PC-3 (cell line): ENCODE data around the gene SFSWAP. TPM values are rescaled to one million over a fixed set of nuclear protein-coding genes. Genes with fewer than 3 reads are reported as not detected.

Source experiments
- ATAC-seq: fragments of 200-7000 bp; cut with Tn5 transposase; 2 replicates; pipeline ENCODE4 v1.9.1; 2020; ENCODE audit warnings: mild to moderate bottlenecking, moderate library complexity
- BruUV-seq: library from RNA; stranded (reverse); fragments of 400-500 nt; replicated peaks from 2 replicates; lab custom pipeline; 2021; lab: Mats Ljungman, UMichigan
- CTCF ChIA-PET: fragments of 300-600 bp; sonication (Branson Sonifier 250); formaldehyde crosslinking; loops from one replicate; lab custom pipeline; 2022; ENCODE audit warnings: antibody characterized with exemption; lab: Charles Lee
- POLR2A ChIA-PET: fragments of 300-600 bp; sonication (Branson Sonifier 250); formaldehyde crosslinking; loops from one replicate; lab custom pipeline; 2022; ENCODE audit warnings: antibody characterized with exemption; ENCODE audit not compliant: unreplicated experiment; lab: Charles Lee
- DNase-seq: peaks from one replicate; pipeline ENCODE4 v3.0.0-alpha.2; 2015
- H2AFZ ChIP-seq: fragments of 300-600 bp; sonication (generic); 2 replicates; pipeline ENCODE4 v1.6.0; 2016; ENCODE audit warnings: antibody characterized with exemption, low read length
- H3F3A ChIP-seq: fragments of 300-600 bp; sonication (generic); one replicate; pipeline ENCODE4 v1.6.0; 2017; ENCODE audit warnings: antibody characterized with exemption, low read length, control low read depth, mild to moderate bottlenecking; ENCODE audit not compliant: unreplicated experiment
- H3K27ac ChIP-seq: fragments of 300-600 bp; sonication (generic); 2 replicates; pipeline ENCODE4 v1.5.1; 2016; ENCODE audit warnings: mild to moderate bottlenecking, low read length
- H3K27me3 ChIP-seq: fragments of 300-600 bp; sonication (generic); 2 replicates; pipeline ENCODE4 v1.6.1; 2016; ENCODE audit warnings: low read length, mixed read lengths
- H3K36me3 ChIP-seq: fragments of 300-600 bp; sonication (generic); 2 replicates; pipeline ENCODE4 v1.6.1; 2016; ENCODE audit warnings: low read depth, mixed run types, low read length, mixed read lengths
- H3K4me1 ChIP-seq: fragments of 300-600 bp; sonication (generic); 2 replicates; pipeline ENCODE4 v1.5.1; 2016; ENCODE audit warnings: low read length; ENCODE audit not compliant: insufficient read depth
- H3K4me2 ChIP-seq: fragments of 300-600 bp; sonication (generic); 2 replicates; pipeline ENCODE4 v1.6.0; 2016; ENCODE audit warnings: low read length
- H3K4me3 ChIP-seq: fragments of 300-600 bp; sonication (generic); 2 replicates; pipeline ENCODE4 v1.5.1; 2016; ENCODE audit warnings: mild to moderate bottlenecking, low read length, mixed read lengths
- H3K79me2 ChIP-seq: fragments of 300-600 bp; sonication (generic); 2 replicates; pipeline ENCODE4 v1.6.1; 2017; ENCODE audit warnings: low read length, mixed read lengths
- H3K9ac ChIP-seq: fragments of 300-600 bp; sonication (generic); 2 replicates; pipeline ENCODE4 v1.6.0; 2016; ENCODE audit warnings: mild to moderate bottlenecking, low read length
- H3K9me2 ChIP-seq: fragments of 300-600 bp; sonication (generic); replicated peaks from 2 replicates; pipeline ENCODE4 v1.6.1; 2016; ENCODE audit warnings: mixed run types, low read length, mixed read lengths
- H3K9me3 ChIP-seq: fragments of 300-600 bp; sonication (generic); 2 replicates; pipeline ENCODE4 v1.6.1; 2016; ENCODE audit warnings: low read length, mixed read lengths
- H4K20me1 ChIP-seq: fragments of 300-600 bp; sonication (generic); 2 replicates; pipeline ENCODE4 v1.6.1; 2016; ENCODE audit warnings: low read length, mixed read lengths
- EZH2 ChIP-seq: fragments of 300-600 bp; sonication (generic); IDR thresholded peaks from one replicate; pipeline ENCODE4 v1.6.1; 2017; ENCODE audit warnings: antibody characterized with exemption, mild to moderate bottlenecking, low read length; ENCODE audit not compliant: unreplicated experiment
- EZH2phosphoT487 ChIP-seq: fragments of 300-600 bp; sonication (generic); IDR thresholded peaks from 2 replicates; pipeline ENCODE4 v1.6.1; 2018; ENCODE audit warnings: mild to moderate bottlenecking, antibody characterized with exemption, low read length, borderline replicate concordance
- intact Hi-C: fragments of 100-400 bp; cut with micrococcal nuclease; formaldehyde crosslinking; loops from 2 replicates; pipeline ENCODE4 v1.9.0; 2023
- total RNA-seq: library from RNA; depleted of rRNA; stranded (reverse); fragments of >200 nt; gene quantifications from 2 replicates; pipeline ENCODE4 v1.2.3, GENCODE V29; 2014
- TF ChIP-seq, protein P1 (sequence below): fragments of 300-600 bp; sonication (generic); conservative IDR thresholded peaks from 2 replicates; pipeline ENCODE4 v1.5.1; 2017; ENCODE audit warnings: antibody characterized with exemption, low read depth, mild to moderate bottlenecking, low read length

SFSWAP gene
- total RNA-seq, 1 experiment from 2014 or later: 57.5 TPM

- Histone ChIP-seq H3F3A (no peaks in the 10 kb centered on the region), H3K79me2 (no peaks in the 10 kb centered on the region), H3K9ac (no peak overlapping the region), H4K20me1 (no peaks in the 10 kb centered on the region), H3K27me3 (no peaks in the 10 kb centered on the region), H3K9me3 (no peaks in the 10 kb centered on the region), H3K4me2 (no peak overlapping the region), H2AFZ (no peak overlapping the region), H3K27ac (no peak overlapping the region), H3K4me1 (no peaks in the 10 kb centered on the region), H3K36me3 (peaks cover 59% of the 10 kb centered on the region), H3K9me2 (no peaks in the 10 kb centered on the region), H3K4me3 (no peak overlapping the region)
- no peak for DNase-seq
- TF ChIP-seq, protein P1, sequence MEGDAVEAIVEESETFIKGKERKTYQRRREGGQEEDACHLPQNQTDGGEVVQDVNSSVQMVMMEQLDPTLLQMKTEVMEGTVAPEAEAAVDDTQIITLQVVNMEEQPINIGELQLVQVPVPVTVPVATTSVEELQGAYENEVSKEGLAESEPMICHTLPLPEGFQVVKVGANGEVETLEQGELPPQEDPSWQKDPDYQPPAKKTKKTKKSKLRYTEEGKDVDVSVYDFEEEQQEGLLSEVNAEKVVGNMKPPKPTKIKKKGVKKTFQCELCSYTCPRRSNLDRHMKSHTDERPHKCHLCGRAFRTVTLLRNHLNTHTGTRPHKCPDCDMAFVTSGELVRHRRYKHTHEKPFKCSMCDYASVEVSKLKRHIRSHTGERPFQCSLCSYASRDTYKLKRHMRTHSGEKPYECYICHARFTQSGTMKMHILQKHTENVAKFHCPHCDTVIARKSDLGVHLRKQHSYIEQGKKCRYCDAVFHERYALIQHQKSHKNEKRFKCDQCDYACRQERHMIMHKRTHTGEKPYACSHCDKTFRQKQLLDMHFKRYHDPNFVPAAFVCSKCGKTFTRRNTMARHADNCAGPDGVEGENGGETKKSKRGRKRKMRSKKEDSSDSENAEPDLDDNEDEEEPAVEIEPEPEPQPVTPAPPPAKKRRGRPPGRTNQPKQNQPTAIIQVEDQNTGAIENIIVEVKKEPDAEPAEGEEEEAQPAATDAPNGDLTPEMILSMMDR: no peak
- TF ChIP-seq EZH2 (no peak), EZH2phosphoT487 (no peak)
- POLR2A ChIA-PET: no interaction called here
- CTCF ChIA-PET: no interaction called here
- intact Hi-C loops: no loop called here
- BruUV-seq: no TSS peak
- ATAC-seq: no peak
These were observed 43.3 kb downstream of the SFSWAP start for GRCh38 chr12:131754184-131754583.

- BruUV-seq: no TSS peak
- Histone ChIP-seq H3K36me3 (peaks cover 60% of the 10 kb centered on the region), H2AFZ (no peak overlapping the region), H3K4me2 (no peak overlapping the region), H3K9ac (no peak overlapping the region), H3K4me3 (no peak overlapping the region), H3K9me2 (no peaks in the 10 kb centered on the region), H3K79me2 (no peaks in the 10 kb centered on the region), H3K9me3 (no peaks in the 10 kb centered on the region), H3F3A (no peaks in the 10 kb centered on the region), H4K20me1 (no peaks in the 10 kb centered on the region), H3K27ac (no peak overlapping the region), H3K27me3 (no peaks in the 10 kb centered on the region), H3K4me1 (no peaks in the 10 kb centered on the region)
- intact Hi-C loops: no loop called here
- POLR2A ChIA-PET: interaction anchor here (0.6 kb wide), 1 partner anchor 33 kb away, joined by 3 read pairs; no protein-coding TSS in a partner anchor
- DNase-seq (peak; percentile 61), ATAC-seq (peak; percentile 74)
- CTCF ChIA-PET: no interaction called here
- TF ChIP-seq EZH2phosphoT487 (no peak), EZH2 (no peak)
- TF ChIP-seq, protein P1: peak; percentile 78
These were observed 44.6 kb downstream of the SFSWAP start for GRCh38 chr12:131755305-131756113.

- ATAC-seq (no peak), DNase-seq (no peak)
- no peaks in the 10 kb centered on the region for H3K27me3 ChIP-seq
- no peak overlapping the region for H3K4me3 ChIP-seq
- ChIA-PET CTCF (no interaction called here), POLR2A (no interaction called here)
- no TSS peak for BruUV-seq
- no peak overlapping the region for H3K27ac ChIP-seq
- peaks cover 66% of the 10 kb centered on the region for H3K36me3 ChIP-seq
- no peak overlapping the region for H3K4me2 ChIP-seq
- no peaks in the 10 kb centered on the region for H3K9me2 ChIP-seq
- H4K20me1 ChIP-seq: no peaks in the 10 kb centered on the region
- H3F3A ChIP-seq: no peaks in the 10 kb centered on the region
- intact Hi-C loops: no loop called here
- no peak overlapping the region for H2AFZ ChIP-seq
- no peaks in the 10 kb centered on the region for H3K4me1 ChIP-seq
- H3K79me2 ChIP-seq: no peaks in the 10 kb centered on the region
- no peaks in the 10 kb centered on the region for H3K9me3 ChIP-seq
- TF ChIP-seq, protein P1: no peak
- TF ChIP-seq EZH2 (no peak), EZH2phosphoT487 (no peak)
- H3K9ac ChIP-seq: no peak overlapping the region
These were observed 45.6 kb downstream of the SFSWAP start for GRCh38 chr12:131756441-131756840.
